Keratinocyte (primary cell): ENCODE measurements around the gene MBP. TPM values are rescaled to one million over a fixed set of nuclear protein-coding genes. Genes with fewer than 3 reads are reported as not detected.

Experiments
- DNase-seq: peaks from one replicate; pipeline ENCODE4 v3.0.0-alpha.2; 2011; ENCODE audit warnings: low read depth, missing footprints, low spot score
- FAIRE-seq: peaks from 2 replicates; lab custom pipeline; 2011; peaks lifted over from hg19 to GRCh38; lab: Jason Lieb, UNC
- H2AFZ ChIP-seq: 2 replicates; pipeline ENCODE4 v1.6.0; 2012; ENCODE audit warnings: low read length, control low read depth, inconsistent platforms; ENCODE audit not compliant: control insufficient read depth
- H3K27ac ChIP-seq: 2 replicates; pipeline ENCODE4 v1.5.1; 2011; ENCODE audit warnings: low read length; ENCODE audit not compliant: control insufficient read depth, insufficient read depth
- H3K27me3 ChIP-seq: 3 replicates; pipeline ENCODE4 v1.6.0; 2011; ENCODE audit warnings: low read length; ENCODE audit not compliant: control insufficient read depth, insufficient read depth; ENCODE audit errors: extremely low read depth
- H3K36me3 ChIP-seq, 2 experiments: 2 replicates in 1 of 2; 3 replicates in 1 of 2; pipeline ENCODE4 v1.5.1; 2011; ENCODE audit warnings: low read length in 2 of 2, mild to moderate bottlenecking in 1 of 2; ENCODE audit not compliant: control insufficient read depth in 2 of 2, insufficient read depth in 2 of 2; ENCODE audit errors: extremely low read depth in 1 of 2
- H3K4me1 ChIP-seq: 3 replicates; pipeline ENCODE4 v1.5.1; 2011; ENCODE audit warnings: low read length; ENCODE audit not compliant: control insufficient read depth, insufficient read depth; ENCODE audit errors: extremely low read depth
- H3K4me2 ChIP-seq: 3 replicates; pipeline ENCODE4 v1.6.0; 2011; ENCODE audit warnings: low read depth, low read length; ENCODE audit not compliant: control insufficient read depth, insufficient read depth; ENCODE audit errors: extremely low read depth
- H3K4me3 ChIP-seq, 3 experiments: fragments of 200-600 bp in 1 of 3; sonication (generic) in 1 of 3; 2 replicates in 2 of 3; 3 replicates in 1 of 3; pipeline ENCODE4 v1.5.1; 2011 to 2016; ENCODE audit warnings: low read length in 3 of 3, mild to moderate bottlenecking in 3 of 3, control low read depth in 2 of 3, inconsistent platforms in 1 of 3, low read depth in 1 of 3, mixed read lengths in 1 of 3, mixed run types in 1 of 3, moderate library complexity in 1 of 3; ENCODE audit not compliant: control insufficient read depth in 2 of 3, insufficient read depth in 2 of 3; ENCODE audit errors: extremely low read depth in 1 of 3
- H3K79me2 ChIP-seq: 2 replicates; pipeline ENCODE4 v1.6.0; 2012; ENCODE audit warnings: low read length; ENCODE audit not compliant: control insufficient read depth, insufficient read depth
- H3K9ac ChIP-seq: 3 replicates; pipeline ENCODE4 v1.6.0; 2011; ENCODE audit warnings: low read length; ENCODE audit not compliant: control insufficient read depth, insufficient read depth; ENCODE audit errors: extremely low read depth
- H3K9me1 ChIP-seq: 3 replicates; pipeline ENCODE4 v1.6.0; 2011; ENCODE audit warnings: low read length; ENCODE audit not compliant: control insufficient read depth, insufficient read depth; ENCODE audit errors: extremely low read depth
- H3K9me3 ChIP-seq: 2 replicates; pipeline ENCODE4 v1.5.1; 2012; ENCODE audit warnings: low read depth, low read length; ENCODE audit not compliant: control insufficient read depth
- H4K20me1 ChIP-seq: 3 replicates; pipeline ENCODE4 v1.6.0; 2011; ENCODE audit warnings: low read length; ENCODE audit not compliant: control insufficient read depth, insufficient read depth; ENCODE audit errors: extremely low read depth
- EZH2 ChIP-seq: IDR thresholded peaks from one replicate; pipeline ENCODE4 v1.6.1; 2012; ENCODE audit warnings: inconsistent platforms, mild to moderate bottlenecking, low read length, moderate library complexity
- dilution Hi-C: fragments of 300-500 bp; cut with MboI; formaldehyde crosslinking; loops from one replicate; pipeline ENCODE4 v1.7.0; 2020; ENCODE audit warnings: low sequenced_read_pairs; ENCODE audit not compliant: extremely low pct_ligation_motif_present
- polyA plus RNA-seq, 5 experiments: library from polyadenylated mRNA; depleted of rRNA in 3 of 5; stranded (reverse) in 3 of 5; stranded (forward) in 1 of 5; unstranded in 1 of 5; fragments of >200 nt; gene quantifications; 1 replicate in 1 of 5; 2 replicates in 3 of 5; 3 replicates in 1 of 5; pipeline versions ENCODE4 v1.2.1 to v1.2.3, GENCODE V29; 2011 to 2012; ENCODE audit warnings: missing spikeins in 2 of 5, low read depth in 1 of 5, low replicate concordance in 1 of 5
- TF ChIP-seq, protein P1 (sequence below), 3 experiments: IDR thresholded peaks in 1 of 3; conservative IDR thresholded peaks in 1 of 3; optimal IDR thresholded peaks in 1 of 3; 2 replicates in 2 of 3; 3 replicates in 1 of 3; pipeline versions ENCODE3 to v1.5.1; 2011; ENCODE audit warnings: low read length in 3 of 3, mild to moderate bottlenecking in 3 of 3, moderate library complexity in 2 of 3, control low read depth in 1 of 3, inconsistent platforms in 1 of 3; ENCODE audit not compliant: insufficient read depth in 2 of 3; ENCODE audit errors: extremely low read depth in 1 of 3

MBP gene
- polyA plus RNA-seq, 1 donor (not counting 4 experiments of a cell fraction or from before 2014, with no cell fraction given), result 38.7 TPM

- peaks cover 10% of the 10 kb centered on the region for H3K9me1 ChIP-seq
- peaks cover 7% of the 10 kb centered on the region for H3K79me2 ChIP-seq
- DNase-seq, result no peak
- no peak overlapping the region for H3K4me2 ChIP-seq
- H3K4me3 ChIP-seq, result no peak overlapping the region
- H4K20me1 ChIP-seq, result peaks cover 10% of the 10 kb centered on the region
- H3K9me3 ChIP-seq, result no peaks in the 10 kb centered on the region
- H3K4me1 ChIP-seq, result peaks cover 14% of the 10 kb centered on the region
- no peaks in the 10 kb centered on the region for H3K27me3 ChIP-seq
- FAIRE-seq, result no peak
- H3K27ac ChIP-seq, result no peak overlapping the region
- dilution Hi-C loops, result no loop called here
- no peak overlapping the region for H2AFZ ChIP-seq
- TF ChIP-seq, protein P1, sequence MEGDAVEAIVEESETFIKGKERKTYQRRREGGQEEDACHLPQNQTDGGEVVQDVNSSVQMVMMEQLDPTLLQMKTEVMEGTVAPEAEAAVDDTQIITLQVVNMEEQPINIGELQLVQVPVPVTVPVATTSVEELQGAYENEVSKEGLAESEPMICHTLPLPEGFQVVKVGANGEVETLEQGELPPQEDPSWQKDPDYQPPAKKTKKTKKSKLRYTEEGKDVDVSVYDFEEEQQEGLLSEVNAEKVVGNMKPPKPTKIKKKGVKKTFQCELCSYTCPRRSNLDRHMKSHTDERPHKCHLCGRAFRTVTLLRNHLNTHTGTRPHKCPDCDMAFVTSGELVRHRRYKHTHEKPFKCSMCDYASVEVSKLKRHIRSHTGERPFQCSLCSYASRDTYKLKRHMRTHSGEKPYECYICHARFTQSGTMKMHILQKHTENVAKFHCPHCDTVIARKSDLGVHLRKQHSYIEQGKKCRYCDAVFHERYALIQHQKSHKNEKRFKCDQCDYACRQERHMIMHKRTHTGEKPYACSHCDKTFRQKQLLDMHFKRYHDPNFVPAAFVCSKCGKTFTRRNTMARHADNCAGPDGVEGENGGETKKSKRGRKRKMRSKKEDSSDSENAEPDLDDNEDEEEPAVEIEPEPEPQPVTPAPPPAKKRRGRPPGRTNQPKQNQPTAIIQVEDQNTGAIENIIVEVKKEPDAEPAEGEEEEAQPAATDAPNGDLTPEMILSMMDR (optimal IDR thresholded peaks at IDR 0.05 in 1 of 3, IDR thresholded peaks at IDR 0.05 in 1 of 3, conservative IDR thresholded peaks at IDR 0.05 in 1 of 3; ENCODE audit: extremely low read depth in 1 of 3, insufficient read depth in 2 of 3, low read length in 3 of 3), result no peak
- no peak for TF ChIP-seq EZH2
- H3K9ac ChIP-seq, result no peak overlapping the region
- H3K36me3 ChIP-seq, result peaks cover 7 to 24% of the 10 kb centered on the region in 2 experiments
Observed at GRCh38 chr18:77009675-77010074, 122.9 kb downstream of the MBP start.

- Histone ChIP-seq H3K4me2 (no peak overlapping the region), H3K4me3 (no peak overlapping the region), H3K9ac (no peak overlapping the region), H3K27ac (no peak overlapping the region), H3K9me1 (peaks cover 10% of the 10 kb centered on the region), H4K20me1 (peaks cover 10% of the 10 kb centered on the region), H3K79me2 (peaks cover 7% of the 10 kb centered on the region), H3K9me3 (no peaks in the 10 kb centered on the region), H3K27me3 (no peaks in the 10 kb centered on the region), H2AFZ (no peak overlapping the region), H3K4me1 (peaks cover 14% of the 10 kb centered on the region), H3K36me3 (peaks cover 7 to 23% of the 10 kb centered on the region in 2 experiments)
- dilution Hi-C loops, result no loop called here
- FAIRE-seq, result no peak
- DNase-seq, result no peak
- TF ChIP-seq, protein P1 (optimal IDR thresholded peaks at IDR 0.05 in 1 of 3, IDR thresholded peaks at IDR 0.05 in 1 of 3, conservative IDR thresholded peaks at IDR 0.05 in 1 of 3; ENCODE audit: extremely low read depth in 1 of 3, insufficient read depth in 2 of 3, low read length in 3 of 3), result no peak
- no peak for TF ChIP-seq EZH2
Observed at GRCh38 chr18:77008576-77009315, 123.8 kb downstream of the MBP start.
